ENCODE data around the gene OLFM4. TPM values are rescaled to one million over a fixed set of nuclear protein-coding genes. Genes with fewer than 3 reads are reported as not detected.
A peak's percentile ranks its signal among the peaks of the same experiment; 100 is the strongest.

OLFM4 gene
- total and polyA plus RNA-seq, 4 donors: 0.34 to 18.1 (median 3.2) TPM

- 64 to 87% methylated on average over 4 of the region's 4 CpGs for WGBS, 2 donors
- Histone ChIP-seq H3K27me3 (ENCODE audit: control insufficient read depth in 3 of 3, insufficient read depth in 3 of 3, low read length in 2 of 3) (no peaks in the 10 kb centered on the region), H3K9ac (ENCODE audit: insufficient read depth in 1 of 2, low read length in 2 of 2) (no peak overlapping the region), H3K27ac (ENCODE audit: low read depth in 1 of 2, low read length in 1 of 2) (no peak overlapping the region), H3K4me3 (no peak overlapping the region), H3K9me3 (ENCODE audit: control insufficient read depth in 4 of 4, insufficient read depth in 3 of 4, low read length in 3 of 4) (peaks cover 0 to 3% (median 0%) of the 10 kb centered on the region in 4 donors), H3K36me3 (ENCODE audit: control insufficient read depth in 4 of 4, insufficient read depth in 4 of 4, low read length in 4 of 4) (no peaks in the 10 kb centered on the region), H3K4me1 (ENCODE audit: control insufficient read depth in 5 of 5, insufficient read depth in 5 of 5, low read length in 5 of 5) (peaks cover 0 to 12% (median 0%) of the 10 kb centered on the region in 5 donors)
- no peak for DNase-seq
- ATAC-seq (ENCODE audit: insufficient read depth, low FRiP score): no peak
- TF ChIP-seq CTCF (IDR thresholded peaks at IDR 0.05; ENCODE audit: control extremely low read depth, extremely low read depth): no peak
Measured at GRCh38 chr13:53042877-53043276, 14.3 kb downstream of the OLFM4 start.

- Histone ChIP-seq H3K4me1 (ENCODE audit: control insufficient read depth in 5 of 5, insufficient read depth in 5 of 5, low read length in 5 of 5) (peaks cover 0 to 12% (median 0%) of the 10 kb centered on the region in 5 donors), H3K9me3 (ENCODE audit: control insufficient read depth in 4 of 4, insufficient read depth in 3 of 4, low read length in 3 of 4) (peaks cover 0 to 3% (median 0%) of the 10 kb centered on the region in 4 donors), H3K36me3 (ENCODE audit: control insufficient read depth in 4 of 4, insufficient read depth in 4 of 4, low read length in 4 of 4) (no peaks in the 10 kb centered on the region), H3K27ac (ENCODE audit: low read depth in 1 of 2, low read length in 1 of 2) (no peak overlapping the region), H3K9ac (ENCODE audit: insufficient read depth in 1 of 2, low read length in 2 of 2) (no peak overlapping the region), H3K27me3 (ENCODE audit: control insufficient read depth in 3 of 3, insufficient read depth in 3 of 3, low read length in 2 of 3) (no peaks in the 10 kb centered on the region), H3K4me3 (no peak overlapping the region)
- peak; percentile 1 to 12 (median 6) for DNase-seq
- TF ChIP-seq CTCF (IDR thresholded peaks at IDR 0.05; ENCODE audit: control extremely low read depth, extremely low read depth): no peak
- 58 to 61% methylated on average over 2 of the region's 2 CpGs for WGBS, 2 donors
- no peak for ATAC-seq (ENCODE audit: insufficient read depth, low FRiP score)
Measured at GRCh38 chr13:53043398-53043797, 14.8 kb downstream of the OLFM4 start.

- ATAC-seq (ENCODE audit: insufficient read depth, low FRiP score) (no peak), DNase-seq (peak; percentile 71 to 87 (median 74))
- H3K9me3 ChIP-seq (ENCODE audit: control insufficient read depth in 4 of 4, insufficient read depth in 3 of 4, low read length in 3 of 4): peaks cover 0 to 3% (median 0%) of the 10 kb centered on the region in 4 donors
- no peaks in the 10 kb centered on the region for H3K36me3 ChIP-seq (ENCODE audit: control insufficient read depth in 4 of 4, insufficient read depth in 4 of 4, low read length in 4 of 4)
- no peak overlapping the region for H3K27ac ChIP-seq (ENCODE audit: low read depth in 1 of 2, low read length in 1 of 2)
- no peak for TF ChIP-seq CTCF (IDR thresholded peaks at IDR 0.05; ENCODE audit: control extremely low read depth, extremely low read depth)
- H3K9ac ChIP-seq (ENCODE audit: insufficient read depth in 1 of 2, low read length in 2 of 2): no peak overlapping the region
- H3K4me1 ChIP-seq (ENCODE audit: control insufficient read depth in 5 of 5, insufficient read depth in 5 of 5, low read length in 5 of 5): peaks cover 0 to 12% (median 0%) of the 10 kb centered on the region in 5 donors
- no peaks in the 10 kb centered on the region for H3K27me3 ChIP-seq (ENCODE audit: control insufficient read depth in 3 of 3, insufficient read depth in 3 of 3, low read length in 2 of 3)
- H3K4me3 ChIP-seq: no peak overlapping the region
Measured at GRCh38 chr13:53045189-53045588, 16.6 kb downstream of the OLFM4 start.

GRCh38 chr13:53048880-53049279 lies 20.3 kb downstream of the OLFM4 start:
- Histone ChIP-seq H3K27ac (ENCODE audit: low read depth in 1 of 2, low read length in 1 of 2) (no peak overlapping the region), H3K4me3 (no peak overlapping the region), H3K4me1 (ENCODE audit: control insufficient read depth in 5 of 5, insufficient read depth in 5 of 5, low read length in 5 of 5) (peaks cover 0 to 12% (median 0%) of the 10 kb centered on the region in 5 donors), H3K9ac (ENCODE audit: insufficient read depth in 1 of 2, low read length in 2 of 2) (no peak overlapping the region), H3K9me3 (ENCODE audit: control insufficient read depth in 4 of 4, insufficient read depth in 3 of 4, low read length in 3 of 4) (peaks cover 0 to 3% (median 0%) of the 10 kb centered on the region in 4 donors), H3K27me3 (ENCODE audit: control insufficient read depth in 3 of 3, insufficient read depth in 3 of 3, low read length in 2 of 3) (no peaks in the 10 kb centered on the region), H3K36me3 (ENCODE audit: control insufficient read depth in 4 of 4, insufficient read depth in 4 of 4, low read length in 4 of 4) (no peaks in the 10 kb centered on the region)
- 92 to 93% methylated on average over 4 of the region's 4 CpGs for WGBS, 2 donors
- DNase-seq (no peak), ATAC-seq (ENCODE audit: insufficient read depth, low FRiP score) (no peak)
- TF ChIP-seq CTCF (IDR thresholded peaks at IDR 0.05; ENCODE audit: control extremely low read depth, extremely low read depth): no peak
